ENCODE results near the gene MYO9B.

DNA sequence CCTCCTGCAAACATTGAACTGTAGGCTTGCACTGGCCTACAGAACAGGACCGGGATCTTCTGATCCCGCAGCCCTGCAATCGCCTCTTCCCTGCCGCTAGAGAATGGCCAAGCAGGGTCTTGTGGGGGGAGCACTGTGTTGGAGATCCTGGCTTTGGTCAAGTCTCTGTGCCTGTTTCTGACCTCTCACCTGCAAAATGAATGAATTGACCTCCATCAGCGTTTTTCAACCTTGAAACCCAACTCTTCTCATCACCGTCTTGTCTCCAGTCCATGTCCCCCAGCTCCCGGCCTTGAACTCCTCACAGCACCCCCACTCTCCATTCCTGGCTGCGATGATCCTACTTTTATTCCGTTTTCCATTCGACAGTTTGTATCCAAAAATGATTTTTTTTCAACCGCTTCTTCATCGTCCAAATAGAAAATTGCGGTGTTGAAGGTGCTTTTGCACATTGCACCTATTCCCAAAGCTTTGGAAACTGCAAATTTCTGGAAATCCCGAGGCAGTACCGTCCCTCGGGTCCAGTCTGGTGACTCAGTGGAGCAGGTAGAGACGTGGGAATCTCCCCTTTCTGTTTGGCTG, 2.0 kb downstream of the MYO9B start:
- TF ChIP-seq TAF1 (IDR thresholded peaks at IDR 0.05; ENCODE audit: borderline replicate concordance, low read depth, low read length) (no peak), POLR2AphosphoS5 (IDR thresholded peaks at IDR 0.05; ENCODE audit: low read depth, low read length) (no peak), POLR2A (IDR thresholded peaks at IDR 0.05; ENCODE audit: low read depth, low read length) (no peak)
